ENCODE data around the gene HDHD2.

Gene HDHD2

DNA sequence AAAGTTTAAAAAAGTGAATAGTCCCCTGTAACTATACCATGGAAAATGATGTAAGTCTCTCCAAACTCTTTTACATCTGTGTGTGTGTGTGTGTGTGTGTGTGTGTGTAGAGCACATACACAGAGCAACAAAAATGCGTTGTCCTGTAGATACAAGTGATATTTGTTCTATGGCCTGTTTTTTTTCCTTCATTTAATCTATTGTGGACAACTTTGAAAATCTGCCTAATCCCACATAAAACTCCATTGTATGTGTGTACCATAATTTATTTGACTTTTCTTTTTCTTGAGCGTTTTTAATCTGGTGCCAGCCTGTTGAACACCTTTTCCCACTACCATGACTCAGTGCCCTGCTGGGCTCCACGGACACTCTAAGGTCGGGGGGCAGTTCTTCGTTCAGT lies 62.6 kb downstream of the HDHD2 start:
- no peak overlapping the region for H3K4me3 ChIP-seq (ENCODE audit: low read depth, low read length)
- TF ChIP-seq, protein P1, sequence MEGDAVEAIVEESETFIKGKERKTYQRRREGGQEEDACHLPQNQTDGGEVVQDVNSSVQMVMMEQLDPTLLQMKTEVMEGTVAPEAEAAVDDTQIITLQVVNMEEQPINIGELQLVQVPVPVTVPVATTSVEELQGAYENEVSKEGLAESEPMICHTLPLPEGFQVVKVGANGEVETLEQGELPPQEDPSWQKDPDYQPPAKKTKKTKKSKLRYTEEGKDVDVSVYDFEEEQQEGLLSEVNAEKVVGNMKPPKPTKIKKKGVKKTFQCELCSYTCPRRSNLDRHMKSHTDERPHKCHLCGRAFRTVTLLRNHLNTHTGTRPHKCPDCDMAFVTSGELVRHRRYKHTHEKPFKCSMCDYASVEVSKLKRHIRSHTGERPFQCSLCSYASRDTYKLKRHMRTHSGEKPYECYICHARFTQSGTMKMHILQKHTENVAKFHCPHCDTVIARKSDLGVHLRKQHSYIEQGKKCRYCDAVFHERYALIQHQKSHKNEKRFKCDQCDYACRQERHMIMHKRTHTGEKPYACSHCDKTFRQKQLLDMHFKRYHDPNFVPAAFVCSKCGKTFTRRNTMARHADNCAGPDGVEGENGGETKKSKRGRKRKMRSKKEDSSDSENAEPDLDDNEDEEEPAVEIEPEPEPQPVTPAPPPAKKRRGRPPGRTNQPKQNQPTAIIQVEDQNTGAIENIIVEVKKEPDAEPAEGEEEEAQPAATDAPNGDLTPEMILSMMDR (IDR thresholded peaks at IDR 0.05; ENCODE audit: low read depth, low read length): no peak

DNA sequence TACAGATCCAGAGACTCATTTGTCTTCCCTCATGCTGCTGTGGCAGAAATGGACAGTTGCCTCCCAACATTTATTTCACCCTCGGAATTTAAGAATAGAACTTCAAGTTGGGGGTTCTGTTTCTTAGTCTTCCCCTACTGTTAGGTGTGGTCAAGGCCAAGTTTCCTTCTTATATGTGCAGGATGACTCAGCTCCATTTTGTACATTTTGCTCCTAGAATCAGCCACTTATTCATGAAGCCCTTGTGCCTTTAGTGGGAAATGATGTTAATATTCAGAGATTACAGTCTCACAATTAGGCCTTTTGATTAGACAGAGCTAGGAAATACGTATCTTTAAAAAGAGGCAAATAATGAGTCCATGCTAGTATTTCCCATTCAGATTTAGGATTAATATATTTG lies 68.7 kb downstream of the HDHD2 start:
- TF ChIP-seq, protein P1 (IDR thresholded peaks at IDR 0.05; ENCODE audit: low read depth, low read length): no peak
- H3K4me3 ChIP-seq (ENCODE audit: low read depth, low read length): no peak overlapping the region

DNA sequence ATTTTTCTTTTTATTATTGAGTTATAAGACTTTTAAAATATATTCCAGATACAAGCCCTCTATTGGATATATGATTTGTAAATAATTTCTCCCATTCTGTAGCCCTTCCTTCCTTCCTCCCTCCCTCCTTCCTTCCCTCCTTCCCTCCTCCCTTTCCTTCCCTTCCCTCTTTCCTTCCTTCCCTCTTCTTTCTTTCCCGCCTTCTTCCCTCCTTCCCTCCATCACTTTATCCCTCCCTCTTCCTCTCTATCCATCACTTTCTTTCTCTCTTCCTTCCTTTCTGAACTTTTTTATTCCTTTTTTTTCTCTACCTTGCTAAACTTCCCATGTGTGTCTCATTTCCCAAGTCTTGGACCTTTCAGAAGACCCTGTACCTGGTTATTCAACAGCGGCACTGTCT lies 69.4 kb downstream of the HDHD2 start:
- H3K4me3 ChIP-seq (ENCODE audit: low read depth, low read length): no peak overlapping the region
- TF ChIP-seq, protein P1 (IDR thresholded peaks at IDR 0.05; ENCODE audit: low read depth, low read length): no peak

DNA sequence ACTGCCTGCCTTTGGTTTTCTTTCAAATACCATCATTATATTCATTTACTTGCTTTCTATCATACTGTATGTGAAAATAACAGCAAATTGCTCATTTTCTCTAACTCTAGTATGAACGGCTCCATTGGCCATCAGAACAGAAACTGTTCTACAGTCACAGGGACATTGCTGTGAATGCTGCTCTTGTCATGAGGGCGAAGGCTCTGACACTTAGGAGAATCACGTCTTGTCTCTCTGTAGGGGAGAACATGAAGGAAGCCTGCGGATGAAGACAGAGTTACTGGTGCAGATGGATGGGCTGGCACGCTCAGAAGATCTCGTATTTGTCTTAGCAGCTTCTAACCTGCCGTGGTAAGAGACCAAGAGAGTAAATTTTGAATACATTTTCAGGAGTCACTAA lies 73.2 kb downstream of the HDHD2 start:
- TF ChIP-seq, protein P1 (IDR thresholded peaks at IDR 0.05; ENCODE audit: low read depth, low read length): no peak
- H3K4me3 ChIP-seq (ENCODE audit: low read depth, low read length): no peak overlapping the region

DNA sequence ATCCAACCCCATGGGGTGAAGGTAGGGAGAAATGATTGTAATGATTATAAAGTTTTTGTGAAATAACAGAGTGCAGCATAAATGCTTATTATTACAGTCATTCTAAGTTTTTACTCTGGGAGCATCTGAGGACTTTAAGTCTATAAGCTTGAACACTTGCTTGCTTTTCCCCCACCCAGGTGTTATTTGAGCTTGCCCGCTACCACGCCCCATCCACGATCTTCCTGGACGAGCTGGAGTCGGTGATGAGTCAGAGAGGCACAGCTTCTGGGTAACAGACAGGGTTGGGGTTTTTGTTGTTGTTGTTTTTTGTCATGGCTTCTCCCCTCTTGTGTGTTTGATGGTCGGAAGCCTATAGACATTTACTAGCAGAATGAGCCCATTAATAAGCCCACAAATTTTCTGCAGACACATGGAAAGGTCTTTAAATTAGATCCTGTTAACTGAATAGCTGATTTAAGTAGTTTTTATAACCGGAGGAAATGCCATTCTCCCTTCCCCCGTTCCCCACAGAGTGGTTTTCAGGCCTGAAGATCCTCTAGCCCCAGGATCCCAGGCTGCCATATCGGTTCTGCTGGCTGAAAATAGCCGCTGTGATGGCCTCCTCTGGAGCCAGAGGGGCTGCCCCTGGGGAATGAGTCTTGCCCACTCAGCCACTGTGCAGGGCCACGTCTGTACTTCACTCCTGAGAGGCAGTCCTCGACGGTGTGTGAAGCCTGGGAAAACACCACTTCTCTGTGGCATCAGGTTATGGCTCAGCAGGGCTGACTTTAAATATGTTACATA lies 75.0 kb downstream of the HDHD2 start:
- TF ChIP-seq, protein P1 (IDR thresholded peaks at IDR 0.05; ENCODE audit: low read depth, low read length): no peak
- H3K4me3 ChIP-seq (ENCODE audit: low read depth, low read length): no peak overlapping the region

DNA sequence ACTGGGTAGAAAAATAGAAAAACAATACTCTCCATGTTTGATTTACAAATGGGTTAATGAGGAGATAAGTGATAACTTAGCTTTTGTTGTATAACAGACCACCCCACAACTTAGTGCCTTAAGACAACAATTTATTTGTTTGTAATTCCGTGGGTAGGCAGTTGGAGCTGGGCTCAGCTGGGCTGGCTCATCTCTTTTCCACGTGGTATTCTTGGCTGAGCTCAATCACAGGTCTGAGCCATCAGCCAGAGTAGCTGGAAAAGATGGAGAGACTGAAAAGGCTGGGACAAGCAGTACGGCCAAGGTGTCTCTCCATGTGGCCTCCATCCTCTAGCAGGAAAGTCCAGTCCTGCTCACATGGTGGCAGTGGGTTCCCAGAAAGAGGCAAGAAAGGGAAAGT lies 82.7 kb downstream of the HDHD2 start:
- TF ChIP-seq, protein P1 (IDR thresholded peaks at IDR 0.05; ENCODE audit: low read depth, low read length): no peak
- no peak overlapping the region for H3K4me3 ChIP-seq (ENCODE audit: low read depth, low read length)

DNA sequence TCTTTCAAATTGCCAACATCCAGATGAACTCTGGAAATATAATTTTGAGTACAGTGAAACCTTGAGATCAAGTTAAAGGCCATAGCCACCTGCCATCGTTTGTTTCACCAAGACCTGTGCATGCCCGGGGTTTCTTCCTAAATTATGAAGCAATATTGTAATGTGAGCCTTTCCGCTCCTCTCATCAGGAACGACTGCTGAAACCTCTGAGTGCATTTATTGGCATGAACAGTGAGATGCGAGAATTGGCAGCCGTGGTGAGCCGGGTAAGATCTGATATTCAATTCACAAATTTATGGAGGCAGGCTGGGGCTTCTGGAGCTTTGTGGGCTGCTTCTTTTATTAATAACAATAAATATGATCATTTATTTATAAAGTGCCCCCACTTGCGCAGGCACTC lies 87.2 kb downstream of the HDHD2 start:
- TF ChIP-seq, protein P1 (IDR thresholded peaks at IDR 0.05; ENCODE audit: low read depth, low read length): no peak
- no peak overlapping the region for H3K4me3 ChIP-seq (ENCODE audit: low read depth, low read length)
